ENCODE measurements around the gene RAPSN. TPM values are rescaled to one million over a fixed set of nuclear protein-coding genes. Genes with fewer than 3 reads are reported as not detected.

RAPSN gene
- polyA plus RNA-seq, 1 donor (not counting 4 experiments of a cell fraction or from before 2014, with no cell fraction given) = 0.28 TPM

GRCh38 chr11:47400768-47401279 is 48.1 kb downstream of the RAPSN start:
- no peaks in the 10 kb centered on the region for H3K9me3 ChIP-seq (ENCODE audit: control insufficient read depth, low read depth, low read length)
- peaks cover 21% of the 10 kb centered on the region for H3K4me1 ChIP-seq (ENCODE audit: control insufficient read depth, extremely low read depth, insufficient read depth, low read length)
- TF ChIP-seq CTCF (optimal IDR thresholded peaks at IDR 0.05 in 1 of 3, IDR thresholded peaks at IDR 0.05 in 1 of 3, conservative IDR thresholded peaks at IDR 0.05 in 1 of 3; ENCODE audit: extremely low read depth in 1 of 3, insufficient read depth in 2 of 3, low read length in 3 of 3) (peak in 1 of 3 experiments; percentile 4), EZH2 (IDR thresholded peaks at IDR 0.05; ENCODE audit: low read length) (no peak)
- no peaks in the 10 kb centered on the region for H3K79me2 ChIP-seq (ENCODE audit: control insufficient read depth, insufficient read depth, low read length)
- no peaks in the 10 kb centered on the region for H4K20me1 ChIP-seq (ENCODE audit: control insufficient read depth, extremely low read depth, insufficient read depth, low read length)
- H3K9ac ChIP-seq (ENCODE audit: control insufficient read depth, extremely low read depth, insufficient read depth, low read length) = peak overlapping the region; percentile 46
- dilution Hi-C loops (cut with MboI; ENCODE audit: extremely low pct_ligation_motif_present, low sequenced_read_pairs) = no loop called here
- FAIRE-seq (no peak), DNase-seq (ENCODE audit: low read depth, low spot score) (no peak)
- H2AFZ ChIP-seq (ENCODE audit: control insufficient read depth, low read length) = peak overlapping the region; percentile 82
- H3K27ac ChIP-seq (ENCODE audit: control insufficient read depth, insufficient read depth, low read length) = no peak overlapping the region
- no peaks in the 10 kb centered on the region for H3K9me1 ChIP-seq (ENCODE audit: control insufficient read depth, extremely low read depth, insufficient read depth, low read length)
- no peaks in the 10 kb centered on the region for H3K27me3 ChIP-seq (ENCODE audit: control insufficient read depth, extremely low read depth, insufficient read depth, low read length)
- peak overlapping the region; percentile 77 for H3K4me2 ChIP-seq (ENCODE audit: control insufficient read depth, extremely low read depth, insufficient read depth, low read depth, low read length)
- H3K4me3 ChIP-seq (ENCODE audit: control insufficient read depth in 2 of 3, extremely low read depth in 1 of 3, insufficient read depth in 2 of 3, low read depth in 1 of 3, low read length in 3 of 3) = peak overlapping the region in 2 of 3 experiments; percentile 38 to 54
- H3K36me3 ChIP-seq (ENCODE audit: control insufficient read depth in 2 of 2, extremely low read depth in 1 of 2, insufficient read depth in 2 of 2, low read length in 2 of 2) = no peaks in the 10 kb centered on the region

GRCh38 chr11:47399860-47400767 is 48.8 kb downstream of the RAPSN start:
- Histone ChIP-seq H4K20me1 (ENCODE audit: control insufficient read depth, extremely low read depth, insufficient read depth, low read length) (no peaks in the 10 kb centered on the region), H3K4me2 (ENCODE audit: control insufficient read depth, extremely low read depth, insufficient read depth, low read depth, low read length) (peak overlapping the region; percentile 77), H3K4me1 (ENCODE audit: control insufficient read depth, extremely low read depth, insufficient read depth, low read length) (peaks cover 21% of the 10 kb centered on the region), H3K4me3 (ENCODE audit: control insufficient read depth in 2 of 3, extremely low read depth in 1 of 3, insufficient read depth in 2 of 3, low read depth in 1 of 3, low read length in 3 of 3) (peak overlapping the region; percentile 21 to 56 (median 38)), H2AFZ (ENCODE audit: control insufficient read depth, low read length) (peak overlapping the region; percentile 82), H3K9me3 (ENCODE audit: control insufficient read depth, low read depth, low read length) (no peaks in the 10 kb centered on the region), H3K27ac (ENCODE audit: control insufficient read depth, insufficient read depth, low read length) (no peak overlapping the region), H3K79me2 (ENCODE audit: control insufficient read depth, insufficient read depth, low read length) (no peaks in the 10 kb centered on the region), H3K9me1 (ENCODE audit: control insufficient read depth, extremely low read depth, insufficient read depth, low read length) (no peaks in the 10 kb centered on the region), H3K36me3 (ENCODE audit: control insufficient read depth in 2 of 2, extremely low read depth in 1 of 2, insufficient read depth in 2 of 2, low read length in 2 of 2) (no peaks in the 10 kb centered on the region), H3K27me3 (ENCODE audit: control insufficient read depth, extremely low read depth, insufficient read depth, low read length) (no peaks in the 10 kb centered on the region), H3K9ac (ENCODE audit: control insufficient read depth, extremely low read depth, insufficient read depth, low read length) (peak overlapping the region; percentile 46)
- no peak for DNase-seq (ENCODE audit: low read depth, low spot score)
- dilution Hi-C loops (cut with MboI; ENCODE audit: extremely low pct_ligation_motif_present, low sequenced_read_pairs) = no loop called here
- no peak for FAIRE-seq
- TF ChIP-seq EZH2 (IDR thresholded peaks at IDR 0.05; ENCODE audit: low read length) = no peak
- TF ChIP-seq CTCF (optimal IDR thresholded peaks at IDR 0.05 in 1 of 3, IDR thresholded peaks at IDR 0.05 in 1 of 3, conservative IDR thresholded peaks at IDR 0.05 in 1 of 3; ENCODE audit: extremely low read depth in 1 of 3, insufficient read depth in 2 of 3, low read length in 3 of 3) = no peak

Data from keratinocyte (primary cell).